Neutrophil (primary cell): ENCODE results near the gene ARCN1.

Experiments used
- H3K27ac ChIP-seq: fragments of 200-600 bp; sonication (generic); 2 replicates; pipeline ENCODE4 v1.5.1; 2016; ENCODE audit warnings: mild to moderate bottlenecking, moderate library complexity
- H3K27me3 ChIP-seq: fragments of 200-600 bp; sonication (generic); 2 replicates; pipeline ENCODE4 v1.6.0; 2016; ENCODE audit warnings: mild to moderate bottlenecking
- H3K36me3 ChIP-seq: fragments of 200-600 bp; sonication (generic); 2 replicates; pipeline ENCODE4 v1.5.1; 2017
- H3K4me1 ChIP-seq, 2 experiments: fragments of 200-600 bp in 1 of 2; sonication (generic) in 1 of 2; 1 replicate in 1 of 2; 2 replicates in 1 of 2; pipeline versions ENCODE4 v1.5.1 to v1.6.1; 2013 to 2016; ENCODE audit warnings: low read depth in 1 of 2, low read length in 1 of 2, mild to moderate bottlenecking in 1 of 2, moderate library complexity in 1 of 2; ENCODE audit not compliant: control insufficient read depth in 1 of 2, insufficient read depth in 1 of 2
- H3K4me3 ChIP-seq, 2 experiments: fragments of 200-600 bp in 1 of 2; sonication (generic) in 1 of 2; 1 replicate in 1 of 2; 2 replicates in 1 of 2; pipeline ENCODE4 v1.5.1; 2013 to 2016; ENCODE audit warnings: low read depth in 1 of 2, low read length in 1 of 2, mild to moderate bottlenecking in 1 of 2, moderate library complexity in 1 of 2
- H3K9me3 ChIP-seq: fragments of 200-600 bp; sonication (generic); 2 replicates; pipeline ENCODE4 v1.5.1; 2016
- CTCF ChIP-seq: fragments of 200-600 bp; sonication (generic); IDR thresholded peaks from 2 replicates; pipeline ENCODE4 v1.5.1; 2016; ENCODE audit warnings: antibody characterized with exemption

Gene ARCN1

GRCh38 chr11:118572061-118572980, at the start of gene ARCN1:
TSS of gene ARCN1 (plus strand) at chr11:118572409. CDS start at chr11:118572548, 139 bp downstream.
- TF ChIP-seq CTCF: no peak
- peak within 1 kb of the TSS; percentile 83 to 94 for H3K4me3 ChIP-seq

GRCh38 chr11:118522571-118523072, 49.6 kb upstream of the ARCN1 start:
- H3K36me3 ChIP-seq: peaks cover 57% of the 10 kb centered on the region
- no peak for TF ChIP-seq CTCF
- no peak overlapping the region for H3K27ac ChIP-seq
- H3K4me3 ChIP-seq: no peak overlapping the region
- no peaks in the 10 kb centered on the region for H3K27me3 ChIP-seq
- peaks cover 0 to 5% of the 10 kb centered on the region in 2 experiments for H3K4me1 ChIP-seq
- H3K9me3 ChIP-seq: no peaks in the 10 kb centered on the region

More at GRCh38 chr11:118572061-118572980, at the start of gene ARCN1:
- Histone ChIP-seq H3K36me3 (peaks cover 2% of the 10 kb centered on the region), H3K27ac (peak within 1 kb of the TSS; percentile 89), H3K4me1 (peaks cover 21 to 25% of the 10 kb centered on the region in 2 experiments), H3K9me3 (no peaks in the 10 kb centered on the region), H3K27me3 (no peaks in the 10 kb centered on the region)

- peaks cover 50% of the 10 kb centered on the region for H3K36me3 ChIP-seq
Observed at GRCh38 chr11:118524356-118524755, 47.9 kb upstream of the ARCN1 start.

GRCh38 chr11:118524757-118525470, 47.3 kb upstream of the ARCN1 start:
- H3K36me3 ChIP-seq: peaks cover 44% of the 10 kb centered on the region
- no peak overlapping the region for H3K27ac ChIP-seq
- no peak for TF ChIP-seq CTCF
- H3K4me1 ChIP-seq: peaks cover 0 to 5% of the 10 kb centered on the region in 2 experiments
- no peak overlapping the region for H3K4me3 ChIP-seq
- peaks cover 16% of the 10 kb centered on the region for H3K27me3 ChIP-seq
- no peaks in the 10 kb centered on the region for H3K9me3 ChIP-seq

More at GRCh38 chr11:118524356-118524755, 47.9 kb upstream of the ARCN1 start:
- no peak for TF ChIP-seq CTCF
- Histone ChIP-seq H3K27ac (no peak overlapping the region), H3K4me3 (no peak overlapping the region), H3K4me1 (peaks cover 0 to 5% of the 10 kb centered on the region in 2 experiments), H3K27me3 (peaks cover 10% of the 10 kb centered on the region), H3K9me3 (no peaks in the 10 kb centered on the region)

GRCh38 chr11:118526688-118527087, 45.5 kb upstream of the ARCN1 start:
- no peak overlapping the region for H3K4me3 ChIP-seq
- H3K36me3 ChIP-seq: peaks cover 26% of the 10 kb centered on the region
- no peak for TF ChIP-seq CTCF
- H3K4me1 ChIP-seq: peaks cover 14 to 21% of the 10 kb centered on the region in 2 experiments
- H3K27ac ChIP-seq: no peak overlapping the region
- H3K9me3 ChIP-seq: no peaks in the 10 kb centered on the region
- H3K27me3 ChIP-seq: peaks cover 34% of the 10 kb centered on the region
